ENCODE data around the gene HRH2. TPM values are rescaled to one million over a fixed set of nuclear protein-coding genes. Genes with fewer than 3 reads are reported as not detected.

Gene HRH2
- total RNA-seq, 4 donors from 2014 or later = 1.7 to 6.1 (median 2.6) TPM

GRCh38 chr5:175620527-175620926 is 37.3 kb upstream of the HRH2 start:
- no peak overlapping the region for H3K27ac ChIP-seq
- WGBS, 2 donors (ENCODE audit: low coverage in 1 of 2) = 32 to 92% methylated on average over 1 of the region's 1 CpG
- no peak for ATAC-seq

GRCh38 chr5:175621971-175622370 is 35.9 kb upstream of the HRH2 start:
- no peak overlapping the region for H3K27ac ChIP-seq
- 100% methylated on average over 1 of the region's 1 CpG for WGBS, 2 donors (ENCODE audit: low coverage in 1 of 2)
- H3K4me1 ChIP-seq = no peaks in the 10 kb centered on the region
- H3K36me3 ChIP-seq = no peaks in the 10 kb centered on the region
- H3K9me3 ChIP-seq = peaks cover 0 to 17% (median 0%) of the 10 kb centered on the region in 3 donors
- no peak for ATAC-seq
- H3K4me3 ChIP-seq = no peak overlapping the region
- TF ChIP-seq CTCF (IDR thresholded peaks at IDR 0.05) = no peak
- TF ChIP-seq EP300 (IDR thresholded peaks at IDR 0.05) = no peak
- no peak for TF ChIP-seq POLR2AphosphoS5 (IDR thresholded peaks at IDR 0.05)
- TF ChIP-seq POLR2A (IDR thresholded peaks at IDR 0.05) = no peak
- H3K27me3 ChIP-seq = no peaks in the 10 kb centered on the region

More at GRCh38 chr5:175620527-175620926, 37.3 kb upstream of the HRH2 start:
- H3K36me3 ChIP-seq = no peaks in the 10 kb centered on the region
- peaks cover 0 to 3% (median 0%) of the 10 kb centered on the region in 3 donors for H3K9me3 ChIP-seq
- peaks cover 4% of the 10 kb centered on the region for H3K27me3 ChIP-seq
- no peaks in the 10 kb centered on the region for H3K4me1 ChIP-seq
- H3K4me3 ChIP-seq = no peak overlapping the region
- TF ChIP-seq CTCF (IDR thresholded peaks at IDR 0.05) (no peak), POLR2AphosphoS5 (IDR thresholded peaks at IDR 0.05) (no peak), EP300 (IDR thresholded peaks at IDR 0.05) (no peak), POLR2A (IDR thresholded peaks at IDR 0.05) (no peak)

GRCh38 chr5:175623088-175623487 is 34.8 kb upstream of the HRH2 start:
- TF ChIP-seq POLR2AphosphoS5 (IDR thresholded peaks at IDR 0.05) = no peak
- H3K36me3 ChIP-seq = no peaks in the 10 kb centered on the region
- H3K4me1 ChIP-seq = no peaks in the 10 kb centered on the region
- no peaks in the 10 kb centered on the region for H3K27me3 ChIP-seq
- ATAC-seq = no peak
- H3K27ac ChIP-seq = no peak overlapping the region
- H3K4me3 ChIP-seq = no peak overlapping the region
- 36 to 53% methylated on average over 6 to 7 of the region's 7 CpGs for WGBS, 2 donors (ENCODE audit: low coverage in 1 of 2)
- H3K9me3 ChIP-seq = peaks cover 0 to 17% (median 0%) of the 10 kb centered on the region in 3 donors

- no peak for ATAC-seq
- Histone ChIP-seq H3K36me3 (no peaks in the 10 kb centered on the region), H3K27ac (no peak overlapping the region), H3K27me3 (no peaks in the 10 kb centered on the region), H3K4me1 (no peaks in the 10 kb centered on the region), H3K4me3 (no peak overlapping the region), H3K9me3 (peaks cover 0 to 21% (median 0%) of the 10 kb centered on the region in 3 donors)
- TF ChIP-seq POLR2AphosphoS5 (IDR thresholded peaks at IDR 0.05) (no peak), CTCF (IDR thresholded peaks at IDR 0.05) (no peak), POLR2A (IDR thresholded peaks at IDR 0.05) (no peak), EP300 (IDR thresholded peaks at IDR 0.05) (no peak)
- WGBS, 2 donors (ENCODE audit: low coverage in 1 of 2) = 25 to 58% methylated on average over 2 to 3 of the region's 3 CpGs
Observed at GRCh38 chr5:175624316-175624715, 33.6 kb upstream of the HRH2 start.

GRCh38 chr5:175627005-175627404 is 30.9 kb upstream of the HRH2 start:
- H3K4me3 ChIP-seq = no peak overlapping the region
- H3K4me1 ChIP-seq = no peaks in the 10 kb centered on the region
- TF ChIP-seq POLR2A (IDR thresholded peaks at IDR 0.05) = no peak
- TF ChIP-seq POLR2AphosphoS5 (IDR thresholded peaks at IDR 0.05) = no peak
- WGBS, 2 donors (ENCODE audit: low coverage in 1 of 2) = 48% methylated on average over 5 of the region's 5 CpGs; no CpG with 5 or more reads in 1 of the 2 donors
- H3K9me3 ChIP-seq = peaks cover 0 to 43% (median 0%) of the 10 kb centered on the region in 3 donors
- ATAC-seq = no peak
- H3K36me3 ChIP-seq = no peaks in the 10 kb centered on the region
- no peaks in the 10 kb centered on the region for H3K27me3 ChIP-seq
- no peak overlapping the region for H3K27ac ChIP-seq

- no peaks in the 10 kb centered on the region for H3K4me1 ChIP-seq
- no peak for ATAC-seq
- H3K9me3 ChIP-seq = peaks cover 0 to 43% (median 0%) of the 10 kb centered on the region in 3 donors
- H3K4me3 ChIP-seq = no peak overlapping the region
- no peak for TF ChIP-seq EP300 (IDR thresholded peaks at IDR 0.05)
- no peak for TF ChIP-seq POLR2AphosphoS5 (IDR thresholded peaks at IDR 0.05)
- no peak for TF ChIP-seq POLR2A (IDR thresholded peaks at IDR 0.05)
- TF ChIP-seq CTCF (IDR thresholded peaks at IDR 0.05) = no peak
- WGBS, 2 donors (ENCODE audit: low coverage in 1 of 2) = 58 to 83% methylated on average over 1 to 4 of the region's 4 CpGs
- H3K36me3 ChIP-seq = no peaks in the 10 kb centered on the region
- no peak overlapping the region for H3K27ac ChIP-seq
- no peaks in the 10 kb centered on the region for H3K27me3 ChIP-seq
Observed at GRCh38 chr5:175627739-175628138, 30.1 kb upstream of the HRH2 start.
